Body of pancreas (tissue), 4 donors: ENCODE data around the gene ADORA2A. TPM values are rescaled to one million over a fixed set of nuclear protein-coding genes. Genes with fewer than 3 reads are reported as not detected.

Source experiments
- ATAC-seq: fragments of 150-250 bp; one replicate; pipeline ENCODE4 v1.9.1; 2016
- DNase-seq, 4 donors: peaks; one replicate each; pipeline ENCODE4 v3.0.0-alpha.2; 2019
- H3K27ac ChIP-seq, 4 donors: fragments of 200-600 bp; sonication (generic); 1 replicate in 3 of 4; 2 replicates in 1 of 4; pipeline versions ENCODE4 v1.5.1 to v1.6.1; 2016 to 2019; ENCODE audit warnings: mild to moderate bottlenecking in 1 of 4, mixed read lengths in 1 of 4, moderate library complexity in 1 of 4
- H3K27me3 ChIP-seq, 2 donors: fragments of 200-600 bp; sonication (generic); one replicate each; pipeline ENCODE4 v1.6.0; 2016; ENCODE audit warnings: mild to moderate bottlenecking in 1 of 2
- H3K36me3 ChIP-seq, 2 donors: fragments of 200-600 bp; sonication (generic); replicated peaks in 1 of 2; 2 replicates each; pipeline ENCODE4 v1.5.1; 2016; ENCODE audit warnings: low read depth in 2 of 2; ENCODE audit not compliant: insufficient read depth in 1 of 2
- H3K4me1 ChIP-seq: fragments of 200-600 bp; sonication (generic); one replicate; pipeline ENCODE4 v1.6.0; 2016
- H3K4me3 ChIP-seq, 2 donors: fragments of 200-600 bp; sonication (generic); 1 replicate in 1 of 2; 2 replicates in 1 of 2; pipeline ENCODE4 v1.5.1; 2016 to 2019
- H3K9me3 ChIP-seq, 3 donors: fragments of 200-600 bp; sonication (generic); 1 replicate in 2 of 3; 2 replicates in 1 of 3; pipeline ENCODE4 v1.5.1; 2016
- CTCF ChIP-seq, 7 experiments: fragments of 450-650 bp in 4 of 7; fragments of 200-600 bp in 3 of 7; sonication (generic) in 3 of 7; IDR thresholded peaks; one replicate each; pipeline ENCODE4 v1.5.1; 2016 to 2019; ENCODE audit warnings: antibody characterized with exemption in 7 of 7
- POLR2A ChIP-seq, 3 donors: fragments of 450-650 bp; IDR thresholded peaks; one replicate each; pipeline ENCODE4 v1.6.1; 2016; ENCODE audit warnings: antibody characterized with exemption in 3 of 3, mild to moderate bottlenecking in 2 of 3
- WGBS, 2 donors: methylation state at CpG; one replicate each; pipeline ENCODE4 v1.1.5; 2017; 5-methylcytosine and 5-hydroxymethylcytosine counted together
- intact Hi-C: fragments of 100-400 bp; cut with DNase I; formaldehyde crosslinking; loops from one replicate; pipeline ENCODE4 v1.15.1; 2023
- total RNA-seq, 2 donors: library from RNA; depleted of rRNA; stranded (reverse); fragments of >200 nt; gene quantifications; one replicate each; pipeline ENCODE4 v1.1.0, GENCODE V29; 2016

The ADORA2A gene
- total RNA-seq, 2 donors from 2014 or later: 2.1 to 19.4 TPM

GRCh38 chr22:24446260-24446611 is 18.8 kb downstream of the ADORA2A start:
- H3K36me3 ChIP-seq: no peaks in the 10 kb centered on the region
- no peak overlapping the region for H3K4me3 ChIP-seq
- no peaks in the 10 kb centered on the region for H3K9me3 ChIP-seq
- ATAC-seq (no peak), DNase-seq (no peak)
- 82 to 92% methylated on average over 3 of the region's 3 CpGs for WGBS, 2 donors
- intact Hi-C loops: no loop called here
- no peaks in the 10 kb centered on the region for H3K4me1 ChIP-seq
- H3K27me3 ChIP-seq: no peaks in the 10 kb centered on the region
- no peak overlapping the region for H3K27ac ChIP-seq
- TF ChIP-seq POLR2A (IDR thresholded peaks at IDR 0.05): no peak
- TF ChIP-seq CTCF (IDR thresholded peaks at IDR 0.05): no peak

- H3K36me3 ChIP-seq: no peaks in the 10 kb centered on the region
- H3K27ac ChIP-seq: no peak overlapping the region
- ATAC-seq: no peak
- H3K4me3 ChIP-seq: no peak overlapping the region
- peaks cover 5% of the 10 kb centered on the region for H3K4me1 ChIP-seq
- WGBS, 2 donors: 61 to 72% methylated on average over 1 of the region's 1 CpG
- no peaks in the 10 kb centered on the region for H3K9me3 ChIP-seq
- intact Hi-C loops: no loop called here
- H3K27me3 ChIP-seq: no peaks in the 10 kb centered on the region
- TF ChIP-seq POLR2A (IDR thresholded peaks at IDR 0.05): no peak
- no peak for TF ChIP-seq CTCF (IDR thresholded peaks at IDR 0.05)
- no peak for DNase-seq
Measured at GRCh38 chr22:24450610-24451009, 23.2 kb downstream of the ADORA2A start.

GRCh38 chr22:24451162-24451561 is 23.8 kb downstream of the ADORA2A start:
- Histone ChIP-seq H3K9me3 (no peaks in the 10 kb centered on the region), H3K36me3 (no peaks in the 10 kb centered on the region), H3K4me3 (no peak overlapping the region), H3K4me1 (peaks cover 9% of the 10 kb centered on the region), H3K27ac (no peak overlapping the region), H3K27me3 (no peaks in the 10 kb centered on the region)
- ATAC-seq (no peak), DNase-seq (no peak)
- TF ChIP-seq CTCF (IDR thresholded peaks at IDR 0.05): no peak
- intact Hi-C loops: no loop called here

- Histone ChIP-seq H3K27ac (no peak overlapping the region), H3K36me3 (no peaks in the 10 kb centered on the region)
- WGBS, 2 donors: 58 to 71% methylated on average over 1 of the region's 1 CpG
Measured at GRCh38 chr22:24453853-24454252, 26.5 kb downstream of the ADORA2A start.

More at GRCh38 chr22:24453853-24454252, 26.5 kb downstream of the ADORA2A start:
- TF ChIP-seq CTCF (IDR thresholded peaks at IDR 0.05) (no peak), POLR2A (IDR thresholded peaks at IDR 0.05) (no peak)
- DNase-seq: no peak
- H3K4me3 ChIP-seq: no peak overlapping the region
- peaks cover 9% of the 10 kb centered on the region for H3K4me1 ChIP-seq
- no peaks in the 10 kb centered on the region for H3K27me3 ChIP-seq
- no peak for ATAC-seq
- intact Hi-C loops: no loop called here
- H3K9me3 ChIP-seq: no peaks in the 10 kb centered on the region
